EL (cell line): ENCODE measurements around the gene RXFP1.
"Not testable (repeated sequence)": the region's sequence is repeated elsewhere in the genome, so short reads cannot be mapped to it uniquely, and the experiment has no call there.

ENCODE experiments used
- DNase-seq: peaks from one replicate; pipeline ENCODE4 v3.0.0-alpha.2; 2016

Gene RXFP1

GRCh38 chr4:158622251-158622650 lies 100.6 kb downstream of the RXFP1 start:
- peak; percentile 33 for DNase-seq

- DNase-seq: peak; percentile 59
Measured at GRCh38 chr4:158624889-158625478, 103.3 kb downstream of the RXFP1 start.

- DNase-seq: no peak
Measured at GRCh38 chr4:158625544-158625943, 103.9 kb downstream of the RXFP1 start.

- peak; percentile 59 for DNase-seq
Measured at GRCh38 chr4:158630893-158631292, 109.2 kb downstream of the RXFP1 start.

- no peak for DNase-seq
Measured at GRCh38 chr4:158636619-158637018, 114.9 kb downstream of the RXFP1 start.

- no peak for DNase-seq
Measured at GRCh38 chr4:158644356-158644755, 122.7 kb downstream of the RXFP1 start.

- no peak for DNase-seq
Measured at GRCh38 chr4:158644760-158645159, 123.1 kb downstream of the RXFP1 start.

- DNase-seq: peak; percentile 14
Measured at GRCh38 chr4:158649111-158649680, 127.5 kb downstream of the RXFP1 start.

GRCh38 chr4:158652920-158653319 lies 131.2 kb downstream of the RXFP1 start:
- DNase-seq: no peak

- no peak for DNase-seq
Measured at GRCh38 chr4:158656439-158656838, 134.8 kb downstream of the RXFP1 start.

GRCh38 chr4:158657291-158657690 lies 135.6 kb downstream of the RXFP1 start:
- no peak for DNase-seq

GRCh38 chr4:158663255-158663654 lies 141.6 kb downstream of the RXFP1 start:
- not testable (repeated sequence) for DNase-seq

- DNase-seq: not testable (repeated sequence)
Measured at GRCh38 chr4:158663707-158664625, 142.3 kb downstream of the RXFP1 start.

- no peak for DNase-seq
Measured at GRCh38 chr4:158664806-158665205, 143.1 kb downstream of the RXFP1 start.

- no peak for DNase-seq
Measured at GRCh38 chr4:158666892-158667291, 145.2 kb downstream of the RXFP1 start.

- DNase-seq: peak; percentile 46
Measured at GRCh38 chr4:158667651-158668198, 146.0 kb downstream of the RXFP1 start.

- no peak for DNase-seq
Measured at GRCh38 chr4:158669310-158669709, 147.6 kb downstream of the RXFP1 start.

- DNase-seq: peak; percentile 82
Measured at GRCh38 chr4:158670975-158671664, 149.4 kb downstream of the RXFP1 start.

- no peak for DNase-seq
Measured at GRCh38 chr4:158671665-158671914, 149.9 kb downstream of the RXFP1 start, which contains the start of gene C4orf46. Gene C4orf46, minus strand, starts transcription at chr4:158671887. Its CDS starts 86 bp downstream, at chr4:158671801.

- DNase-seq: peak; percentile 99
Measured at GRCh38 chr4:158671915-158672806, 150.5 kb downstream of the RXFP1 start, which contains the start of gene ETFDH. Gene ETFDH, plus strand, starts transcription at chr4:158672296. Its CDS starts 161 bp downstream, at chr4:158672457.

GRCh38 chr4:158673633-158674032 lies 152.0 kb downstream of the RXFP1 start:
- no peak for DNase-seq

GRCh38 chr4:158676076-158676475 lies 154.4 kb downstream of the RXFP1 start:
- no peak for DNase-seq
